GM18502 (cell line): ENCODE data around the gene ZXDC.

Source experiments
- ATAC-seq: cut with Tn5 transposase; IDR thresholded peaks from one replicate; pipeline ENCODE4 v1.9.1; 2021; ENCODE audit warnings: mild to moderate bottlenecking; ENCODE audit not compliant: unreplicated experiment, poor library complexity

The ZXDC gene

DNA sequence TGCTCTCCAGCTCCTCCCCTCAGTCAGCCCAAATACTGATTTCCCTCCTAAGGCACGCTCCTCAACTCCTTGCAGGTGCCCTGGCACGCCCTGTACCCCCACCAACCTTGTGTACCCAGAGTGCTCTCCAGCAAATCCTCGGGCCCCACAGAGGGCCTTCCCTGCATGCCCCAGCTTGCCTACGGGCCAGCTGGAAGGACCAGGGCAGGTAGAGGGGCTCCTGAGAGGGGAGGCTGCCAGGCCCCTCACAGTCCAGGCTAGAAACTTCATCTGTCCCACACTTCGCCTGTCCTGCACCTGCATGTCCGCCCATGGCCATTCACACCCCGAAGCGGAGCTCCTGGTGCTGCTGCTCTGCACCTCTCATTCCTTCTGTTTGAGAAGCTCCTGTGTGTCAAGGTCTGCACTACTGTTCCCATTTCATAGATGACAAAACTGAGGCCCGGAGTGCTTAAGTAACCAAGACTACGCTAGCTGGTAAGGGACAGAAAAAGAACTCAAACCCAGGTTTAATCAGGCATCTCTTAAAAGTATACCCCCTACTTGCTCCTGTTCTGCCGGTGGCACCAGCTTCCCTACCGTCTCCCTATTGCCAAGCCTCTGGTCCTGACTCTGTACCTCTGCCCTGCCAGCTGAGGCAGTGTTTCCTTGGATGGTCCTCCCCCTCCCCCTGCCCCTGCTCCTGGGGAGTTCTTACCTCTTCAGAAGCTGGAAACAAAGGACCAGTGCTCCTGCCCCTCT is 35.6 kb downstream of the ZXDC start:
- ATAC-seq: no peak

DNA sequence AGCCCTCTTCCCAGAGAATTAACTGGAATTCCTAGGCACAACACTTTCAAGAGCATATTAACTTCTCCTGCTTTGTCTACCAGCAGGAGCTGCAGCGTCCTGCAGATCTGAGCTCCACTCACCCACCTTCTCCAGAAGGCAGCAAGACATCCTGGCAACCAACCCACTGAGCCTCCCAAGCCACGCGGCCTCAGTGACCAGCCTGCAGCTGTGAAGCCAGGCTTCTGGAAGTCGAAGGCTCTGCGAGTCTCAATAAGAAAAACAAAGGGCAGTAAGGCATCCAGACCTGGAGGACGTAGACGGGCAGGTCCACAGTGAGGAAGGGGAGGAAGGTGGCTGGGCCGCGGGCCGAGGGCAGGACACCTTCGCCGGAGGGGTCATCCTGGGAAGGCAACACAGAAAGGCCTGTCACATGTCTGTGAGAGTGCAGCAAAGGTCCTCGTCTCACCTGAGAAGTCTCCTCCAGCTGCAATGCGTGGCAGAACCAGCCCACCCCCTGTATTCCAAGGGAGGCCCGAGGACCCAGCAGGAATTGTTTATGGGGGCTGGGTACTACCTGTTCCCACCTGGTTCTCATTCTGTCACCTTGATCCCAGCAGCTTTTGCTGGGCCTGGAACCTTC is 36.2 kb downstream of the ZXDC start:
- no peak for ATAC-seq

DNA sequence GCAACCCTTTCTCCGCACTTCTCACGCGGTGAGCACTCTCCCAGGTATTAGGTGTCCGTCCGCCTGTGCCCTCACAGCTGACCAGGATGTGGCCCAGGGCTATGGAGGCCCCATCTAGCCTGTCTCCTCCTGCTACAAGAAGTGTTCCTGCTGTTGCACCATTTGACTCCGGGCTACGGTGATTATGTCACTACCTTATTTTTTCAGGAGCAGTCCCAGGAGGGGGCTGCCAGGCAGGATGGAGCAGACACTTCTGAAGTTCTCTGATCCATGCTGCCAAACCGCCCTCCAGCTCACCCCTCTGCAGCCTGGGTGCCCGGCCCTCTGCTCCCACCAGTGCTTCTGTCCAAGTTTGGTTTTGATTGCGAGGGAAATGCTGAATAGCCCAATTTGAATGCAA is 36.9 kb downstream of the ZXDC start:
- no peak for ATAC-seq

DNA sequence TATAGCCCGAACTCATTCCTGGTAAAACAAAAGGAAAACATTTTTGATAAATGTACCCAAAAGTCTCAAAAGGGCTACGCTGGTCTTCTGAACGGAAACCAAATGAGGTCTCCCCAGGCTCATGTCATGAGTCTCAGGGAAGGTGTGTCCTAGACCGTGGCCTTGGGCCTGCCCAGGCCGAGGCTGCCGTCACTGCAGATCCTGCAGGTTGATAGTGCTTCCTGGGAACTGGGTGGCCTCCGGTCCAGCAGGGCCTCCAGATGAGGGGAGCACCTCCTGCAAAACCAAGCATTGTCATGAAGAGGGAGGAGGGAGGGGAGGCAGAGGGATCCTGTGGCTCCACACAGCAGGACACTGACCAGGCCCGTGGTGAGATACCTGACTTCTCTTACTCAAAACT is 37.5 kb downstream of the ZXDC start:
- ATAC-seq: no peak

DNA sequence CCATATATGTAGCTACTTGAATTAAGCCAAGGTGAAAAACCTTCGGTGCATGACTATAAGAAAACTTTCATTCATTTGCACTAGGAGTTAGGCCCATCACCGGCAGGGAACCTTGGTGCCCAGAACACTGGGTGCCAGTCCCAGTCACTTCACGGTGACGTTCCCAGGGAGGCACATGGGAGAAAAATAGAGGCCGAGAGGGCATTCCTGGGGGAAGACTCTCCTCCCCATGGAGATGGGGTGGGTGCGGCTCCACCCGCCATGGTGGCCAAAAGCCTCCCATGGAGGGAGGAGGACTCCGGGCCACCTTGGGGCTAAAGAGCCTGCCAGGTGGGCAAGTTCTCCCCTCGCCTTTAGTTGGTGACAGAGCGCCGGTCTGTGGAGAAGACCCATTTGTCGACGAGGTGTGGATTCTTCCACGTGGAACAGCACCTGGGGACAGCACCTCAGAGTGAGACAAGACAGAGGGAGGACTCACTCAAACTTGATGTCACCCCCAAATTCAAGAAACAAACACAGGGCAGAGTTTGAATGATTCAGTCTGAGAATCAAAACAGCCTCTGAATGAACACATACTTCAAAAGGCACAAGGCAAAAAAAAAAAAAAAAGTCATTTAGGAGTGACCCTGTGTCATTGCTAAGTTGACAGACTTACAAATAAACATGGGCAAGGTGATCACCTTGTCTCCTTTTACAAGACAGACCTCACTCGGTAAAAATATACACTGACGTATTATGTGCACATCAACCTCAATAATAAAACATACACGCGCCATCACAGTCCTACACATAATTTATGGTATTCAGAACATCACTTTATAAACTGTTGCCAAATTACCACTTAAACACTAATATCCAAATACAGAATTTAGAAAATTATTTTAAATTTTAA is 38.6 kb downstream of the ZXDC start:
- ATAC-seq: no peak

DNA sequence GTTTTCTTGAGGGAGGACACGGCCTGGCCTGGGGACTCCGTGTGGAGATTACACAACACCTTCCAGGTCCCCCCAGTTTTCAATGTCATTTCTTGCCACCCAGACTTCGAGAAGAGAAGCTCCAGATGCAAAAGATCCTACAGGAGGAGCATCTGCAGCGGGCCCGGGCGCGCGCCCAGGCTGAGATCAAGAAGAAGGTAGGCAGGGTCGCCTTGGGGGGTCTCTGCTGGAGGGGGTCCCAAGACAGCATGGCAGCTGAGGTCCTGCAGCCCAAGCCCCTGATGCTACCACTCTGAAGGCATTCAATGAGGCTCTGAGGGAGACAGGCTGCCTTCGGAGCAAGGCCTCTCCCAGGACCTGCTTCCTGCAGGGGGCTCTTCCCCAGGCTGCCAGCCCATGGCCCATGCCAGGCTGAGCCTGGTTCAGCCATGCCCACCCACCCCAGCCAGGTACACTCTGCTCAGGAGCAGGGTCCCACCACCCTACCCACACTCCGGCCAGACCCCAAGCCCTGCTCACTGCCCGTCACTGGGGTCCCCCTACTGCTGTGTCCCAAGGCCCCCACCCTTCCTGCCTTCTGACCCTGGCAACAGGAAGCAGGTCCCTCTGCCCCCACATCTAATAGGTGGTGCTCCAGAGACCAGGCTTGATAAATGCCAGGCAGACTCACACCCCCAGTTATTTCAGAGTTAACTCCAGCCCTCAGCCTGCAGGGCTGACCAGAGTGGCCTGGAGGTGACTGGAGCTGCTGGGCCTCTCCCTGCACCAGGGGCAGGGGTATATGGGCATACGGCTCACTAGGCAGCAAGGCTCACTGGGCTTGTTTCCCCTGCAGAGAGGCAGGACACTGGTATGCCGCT is 40.0 kb downstream of the ZXDC start:
- ATAC-seq: no peak

DNA sequence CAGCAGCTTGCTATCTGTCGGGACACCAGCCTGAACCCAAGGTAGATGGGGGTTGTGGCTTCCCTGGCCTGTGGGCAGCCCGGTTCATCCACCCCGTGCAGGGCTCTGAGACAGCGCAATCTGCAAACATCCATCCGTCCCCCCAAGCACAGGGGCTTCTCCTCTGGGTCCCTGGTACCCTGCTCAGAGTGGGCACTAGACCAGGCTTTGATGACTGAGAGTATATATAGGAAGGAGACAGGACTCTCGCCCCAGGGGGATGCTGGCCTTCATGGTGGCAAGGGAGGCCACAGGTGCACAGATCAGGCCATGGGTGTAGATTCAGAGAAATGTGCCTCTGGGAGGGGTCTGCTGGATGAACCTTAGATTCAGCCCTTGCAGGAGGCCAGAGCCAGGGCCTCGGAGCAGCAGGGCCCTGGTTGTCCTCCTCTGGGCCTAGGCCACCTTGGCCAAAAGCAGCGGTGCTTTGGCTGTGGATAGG is 40.7 kb downstream of the ZXDC start:
- ATAC-seq: no peak

DNA sequence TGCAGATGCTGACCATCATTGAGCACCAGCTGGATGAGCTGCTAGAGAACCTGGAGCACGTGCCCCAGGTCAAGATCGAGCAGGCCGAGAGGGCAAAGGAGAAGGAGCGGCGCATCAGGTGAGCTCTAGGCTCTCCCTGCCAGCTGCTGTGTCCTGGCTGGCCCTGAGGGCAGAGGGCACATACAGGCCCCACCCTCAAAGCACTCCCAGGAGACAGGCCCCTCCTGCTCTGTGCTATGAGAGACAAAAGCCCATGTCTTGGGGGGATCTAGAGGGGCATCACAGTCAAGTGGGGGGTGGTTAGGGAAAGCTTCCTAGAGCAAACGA is 41.5 kb downstream of the ZXDC start:
- ATAC-seq: no peak

DNA sequence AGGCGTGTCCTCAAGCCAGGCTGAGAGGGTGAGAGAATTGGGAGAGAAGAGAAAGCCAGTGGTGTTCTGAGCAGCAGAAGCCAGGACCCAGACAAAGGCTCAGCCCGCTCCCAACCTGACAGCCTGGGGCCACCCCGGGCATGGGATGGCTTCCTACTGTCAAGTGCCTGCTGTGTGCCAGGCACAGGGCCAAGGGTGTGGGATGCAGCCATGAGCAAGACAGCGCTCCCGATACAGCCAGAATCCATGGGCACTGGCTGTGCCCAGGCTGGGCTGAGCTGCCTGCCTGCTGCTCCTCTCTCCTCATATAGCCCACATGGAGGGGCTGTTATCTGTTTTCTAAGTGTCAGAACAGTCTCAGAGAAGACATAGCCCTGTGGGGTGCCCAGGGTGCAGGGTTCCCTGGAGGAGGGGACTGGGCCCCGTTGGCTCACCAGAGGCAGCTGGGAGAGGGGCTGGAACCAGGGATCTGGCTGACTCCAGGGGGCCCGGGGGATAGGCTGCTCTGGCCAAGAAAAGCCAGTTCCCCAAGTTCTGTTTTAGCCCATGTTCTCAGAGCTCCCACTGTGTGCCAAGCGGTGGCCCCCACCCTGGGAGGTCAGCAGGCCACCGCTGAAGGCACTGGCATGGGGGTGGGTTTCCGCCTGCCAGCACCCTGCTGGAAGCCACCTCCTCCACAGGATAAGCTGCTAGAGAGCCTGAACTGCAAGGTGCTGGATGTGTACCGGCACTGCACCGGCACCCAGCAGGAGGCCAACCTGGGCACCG is 42.0 kb downstream of the ZXDC start:
- no peak for ATAC-seq

DNA sequence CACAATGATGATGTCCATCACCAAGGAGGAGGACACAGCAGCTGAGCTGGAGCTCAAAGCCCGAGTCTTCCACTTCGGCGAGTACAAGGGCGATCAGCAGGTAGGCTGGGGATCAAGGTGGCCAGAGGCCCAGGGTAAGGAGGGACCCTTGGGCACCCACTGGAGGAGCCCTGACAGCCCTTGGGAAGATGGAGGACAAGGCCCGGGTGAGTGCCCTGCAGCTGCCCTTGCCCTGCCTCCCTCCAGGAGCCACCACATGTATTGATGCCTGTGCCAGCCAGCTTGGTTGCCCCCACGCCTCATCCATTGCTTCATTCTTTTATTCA is 42.6 kb downstream of the ZXDC start:
- no peak for ATAC-seq

DNA sequence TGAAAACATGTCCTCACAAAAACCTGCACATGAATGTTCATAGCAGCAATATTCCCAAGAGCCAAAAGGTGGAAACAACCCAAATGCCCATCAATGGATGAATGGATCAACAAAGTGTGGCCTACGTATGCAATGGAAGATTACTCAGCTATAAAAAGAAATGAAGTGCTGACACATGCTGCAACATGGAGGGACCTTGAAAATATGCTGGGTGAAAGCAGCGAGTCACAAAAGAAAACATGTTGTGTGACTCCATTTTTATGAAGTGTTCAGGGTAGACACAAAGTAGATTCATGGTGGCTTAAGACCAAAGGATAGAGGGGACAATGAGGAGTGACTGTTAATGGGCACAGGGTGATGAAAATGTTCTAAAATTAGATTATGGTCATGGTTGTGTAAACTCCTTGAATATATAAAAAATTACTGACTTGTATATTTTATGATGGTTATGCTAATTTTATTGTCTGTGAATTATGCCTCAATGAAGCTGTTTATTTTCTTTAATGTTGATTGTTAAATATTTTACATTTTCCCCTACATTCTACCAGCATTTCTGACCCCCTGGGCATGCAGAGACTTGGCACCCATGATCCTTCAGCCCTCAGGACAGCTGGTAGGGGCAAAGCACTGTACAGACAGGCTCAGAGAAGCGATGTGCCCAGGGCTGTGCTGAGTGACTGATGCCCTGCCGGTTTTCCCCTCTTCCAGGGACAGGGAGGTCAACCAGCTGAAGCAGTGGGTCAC is 43.2 kb downstream of the ZXDC start:
- ATAC-seq: no peak

DNA sequence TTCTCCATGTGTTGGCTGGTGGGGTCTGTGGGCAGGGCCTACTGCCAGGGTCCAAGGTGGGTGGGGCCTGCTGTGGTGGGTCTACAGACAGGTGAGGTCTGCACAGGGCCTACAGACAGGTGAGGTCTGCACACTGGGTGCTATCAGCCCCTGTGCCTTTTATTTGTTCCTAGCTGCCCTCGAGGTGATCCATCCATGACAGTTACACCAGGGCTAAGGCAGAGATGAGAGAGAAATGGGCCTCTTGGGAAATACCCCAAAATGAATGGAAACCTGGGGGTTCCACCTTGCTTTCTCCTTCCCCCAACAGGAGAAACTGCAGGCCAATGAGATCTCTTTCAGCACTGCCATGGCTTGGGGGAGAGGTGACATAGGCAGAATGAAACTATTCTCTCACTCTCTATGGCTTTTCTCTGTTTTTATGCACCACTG is 44.6 kb downstream of the ZXDC start:
- ATAC-seq: peak; percentile 71

DNA sequence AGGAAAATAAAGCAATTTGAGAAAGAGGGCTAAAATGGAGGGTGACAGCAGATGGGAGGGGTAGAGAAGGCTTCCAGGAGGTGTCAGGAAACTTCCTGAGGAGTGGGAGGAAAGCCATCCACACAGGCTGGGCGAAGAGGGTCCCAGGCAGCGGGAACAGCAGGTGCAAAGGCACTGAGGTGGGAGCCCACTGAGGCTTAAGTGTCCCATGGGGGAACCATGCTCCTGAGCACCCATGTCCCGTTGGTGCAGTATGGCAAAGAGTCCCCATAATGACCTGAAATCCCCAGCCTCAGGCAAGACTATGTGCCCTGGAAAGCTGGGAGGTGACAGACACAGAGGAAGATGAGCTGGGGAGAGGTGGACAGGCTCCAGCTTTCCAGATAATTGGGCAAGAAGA is 50.9 kb downstream of the ZXDC start:
- ATAC-seq: no peak

DNA sequence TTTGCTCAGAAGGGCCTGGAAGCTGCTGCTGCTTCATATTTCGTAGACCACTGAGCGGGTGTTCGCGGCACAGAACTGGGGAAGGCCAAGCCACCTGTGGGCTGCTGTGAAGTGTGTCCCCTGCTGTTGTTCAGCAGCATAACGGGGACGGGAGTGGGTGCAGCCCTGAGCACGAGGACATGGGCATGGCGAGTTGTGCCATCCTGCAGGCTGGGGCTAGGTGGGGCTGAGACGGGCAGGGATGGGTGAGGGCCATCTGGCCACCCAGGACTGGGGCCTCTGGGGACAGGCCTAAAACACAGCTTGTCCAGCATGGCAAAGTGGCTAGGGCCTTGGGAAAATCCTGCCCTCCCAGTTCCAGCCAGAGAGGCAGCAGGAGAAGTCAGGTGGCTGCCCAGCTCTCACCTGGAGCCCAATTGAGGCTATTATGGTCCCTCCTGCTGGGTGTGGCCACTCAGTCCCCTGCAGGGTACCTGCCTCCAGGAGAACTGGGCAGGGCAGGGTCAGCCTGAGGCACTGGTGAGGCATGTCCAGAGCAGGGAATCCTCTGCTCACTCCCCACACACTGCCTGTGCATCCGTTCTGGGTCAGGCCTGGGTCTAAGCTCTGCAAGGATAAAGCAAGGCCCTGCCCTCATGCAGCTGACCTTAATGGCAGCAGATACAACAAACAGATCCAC is 51.5 kb downstream of the ZXDC start:
- no peak for ATAC-seq

DNA sequence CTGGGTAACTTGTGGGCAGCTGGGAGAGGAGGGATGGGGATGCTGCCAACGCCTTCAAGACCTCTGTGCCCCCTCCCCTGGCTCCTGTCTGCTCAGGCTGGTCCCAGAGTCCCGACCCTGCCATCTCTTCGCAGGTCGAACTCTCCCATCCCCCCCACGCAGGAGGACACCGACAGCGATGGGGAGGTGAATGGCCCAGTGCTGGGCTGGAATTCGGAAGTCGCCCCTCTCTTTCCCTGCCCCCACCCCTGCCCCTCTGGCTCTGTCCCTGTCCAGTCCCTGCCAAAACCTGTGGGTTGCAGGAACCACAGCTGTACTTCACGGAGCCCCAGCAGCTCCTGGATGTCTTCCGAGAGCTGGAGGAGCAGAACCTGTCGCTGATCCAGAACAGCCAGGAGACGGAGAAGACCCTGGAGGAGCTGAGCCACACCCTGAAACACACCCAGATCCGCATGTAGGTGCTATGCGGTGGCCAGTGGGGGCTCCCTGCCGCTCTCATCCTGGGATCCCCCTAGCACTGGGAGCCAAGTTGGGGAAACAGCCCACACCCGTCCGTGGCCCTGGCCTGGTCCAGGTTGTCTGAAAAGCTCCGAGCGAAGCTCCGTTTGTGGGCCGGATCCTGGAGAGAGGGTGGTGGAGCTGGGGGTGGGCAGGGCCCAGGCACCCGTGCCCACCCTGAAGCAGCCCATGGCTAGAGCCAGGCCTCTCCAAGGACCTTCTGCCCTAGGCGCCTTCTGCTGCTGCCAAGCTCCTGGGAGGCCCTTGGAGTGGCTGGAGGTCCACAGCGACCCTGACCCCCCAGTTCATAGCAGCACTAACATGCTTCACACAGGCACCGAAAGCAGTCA is 52.3 kb downstream of the ZXDC start:
- no peak for ATAC-seq

DNA sequence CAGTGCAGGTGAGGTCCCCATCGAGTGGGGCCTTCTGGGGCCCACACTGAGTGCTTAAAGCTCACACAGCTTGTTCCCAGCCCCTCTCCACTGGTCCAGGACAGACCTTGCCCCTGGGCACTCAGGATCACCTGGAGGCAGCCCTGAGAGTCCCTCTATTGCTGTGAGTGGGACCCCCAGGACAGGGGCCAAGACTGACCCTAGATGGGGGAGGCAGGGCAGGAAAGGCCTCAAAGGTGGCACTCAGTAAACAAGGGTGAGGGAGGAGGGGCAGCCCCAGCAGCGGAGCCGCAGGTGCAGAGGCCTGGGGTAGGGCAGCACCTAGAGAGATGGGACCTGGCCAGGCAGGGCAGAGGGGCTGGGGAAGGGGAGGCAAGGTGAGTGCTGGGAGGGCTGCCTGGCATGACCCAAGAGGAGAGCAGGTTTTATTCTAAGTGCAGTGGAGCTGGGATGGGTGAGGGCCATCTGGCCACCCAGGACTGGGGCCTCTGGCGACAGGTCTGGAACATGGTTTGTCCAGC is 53.1 kb downstream of the ZXDC start:
- ATAC-seq: no peak

DNA sequence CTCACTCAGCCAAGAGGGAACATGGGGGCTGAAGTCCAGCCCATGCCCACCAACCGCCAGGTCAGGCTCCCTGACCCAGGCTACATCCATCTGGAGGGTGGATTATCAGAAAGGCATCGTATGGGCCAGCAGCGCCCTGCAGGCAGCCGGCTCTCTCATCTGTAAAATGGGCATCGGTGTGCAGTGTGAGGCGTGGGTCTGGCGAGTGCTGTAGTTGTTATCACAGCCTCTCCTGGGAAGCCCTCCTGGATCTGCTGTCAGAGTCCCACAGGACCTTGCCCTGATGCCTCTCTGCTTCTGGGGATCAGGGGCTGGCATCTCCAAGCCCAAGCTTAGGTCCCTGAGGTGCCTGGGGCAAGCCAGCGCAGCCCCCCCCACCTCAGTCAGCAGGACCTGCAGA is 53.6 kb downstream of the ZXDC start:
- no peak for ATAC-seq
